Midbrain (tissue), 1 donor: ENCODE measurements around the gene SIPA1L2.

Experiments
- DNase-seq: peaks from one replicate; lab custom pipeline; 2025; lab: John Stamatoyannopoulos, UW

The SIPA1L2 gene, protein sequence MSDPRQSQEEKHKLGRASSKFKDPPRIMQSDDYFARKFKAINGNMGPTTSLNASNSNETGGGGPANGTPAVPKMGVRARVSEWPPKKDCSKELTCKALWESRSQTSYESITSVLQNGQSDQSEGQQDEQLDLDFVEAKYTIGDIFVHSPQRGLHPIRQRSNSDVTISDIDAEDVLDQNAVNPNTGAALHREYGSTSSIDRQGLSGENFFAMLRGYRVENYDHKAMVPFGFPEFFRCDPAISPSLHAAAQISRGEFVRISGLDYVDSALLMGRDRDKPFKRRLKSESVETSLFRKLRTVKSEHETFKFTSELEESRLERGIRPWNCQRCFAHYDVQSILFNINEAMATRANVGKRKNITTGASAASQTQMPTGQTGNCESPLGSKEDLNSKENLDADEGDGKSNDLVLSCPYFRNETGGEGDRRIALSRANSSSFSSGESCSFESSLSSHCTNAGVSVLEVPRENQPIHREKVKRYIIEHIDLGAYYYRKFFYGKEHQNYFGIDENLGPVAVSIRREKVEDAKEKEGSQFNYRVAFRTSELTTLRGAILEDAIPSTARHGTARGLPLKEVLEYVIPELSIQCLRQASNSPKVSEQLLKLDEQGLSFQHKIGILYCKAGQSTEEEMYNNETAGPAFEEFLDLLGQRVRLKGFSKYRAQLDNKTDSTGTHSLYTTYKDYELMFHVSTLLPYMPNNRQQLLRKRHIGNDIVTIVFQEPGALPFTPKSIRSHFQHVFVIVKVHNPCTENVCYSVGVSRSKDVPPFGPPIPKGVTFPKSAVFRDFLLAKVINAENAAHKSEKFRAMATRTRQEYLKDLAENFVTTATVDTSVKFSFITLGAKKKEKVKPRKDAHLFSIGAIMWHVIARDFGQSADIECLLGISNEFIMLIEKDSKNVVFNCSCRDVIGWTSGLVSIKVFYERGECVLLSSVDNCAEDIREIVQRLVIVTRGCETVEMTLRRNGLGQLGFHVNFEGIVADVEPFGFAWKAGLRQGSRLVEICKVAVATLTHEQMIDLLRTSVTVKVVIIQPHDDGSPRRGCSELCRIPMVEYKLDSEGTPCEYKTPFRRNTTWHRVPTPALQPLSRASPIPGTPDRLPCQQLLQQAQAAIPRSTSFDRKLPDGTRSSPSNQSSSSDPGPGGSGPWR (N-terminal part only)

GRCh38 chr1:232630047-232630893 is at the start of gene SIPA1L2:
TSS of gene SIPA1L2 (minus strand) at chr1:232630133. CDS start at chr1:232515339, 114,794 bp downstream.
- peak; percentile 97 for DNase-seq

- no peak for DNase-seq
Observed at GRCh38 chr1:232678185-232678886, 48.4 kb upstream of the SIPA1L2 start.

DNA sequence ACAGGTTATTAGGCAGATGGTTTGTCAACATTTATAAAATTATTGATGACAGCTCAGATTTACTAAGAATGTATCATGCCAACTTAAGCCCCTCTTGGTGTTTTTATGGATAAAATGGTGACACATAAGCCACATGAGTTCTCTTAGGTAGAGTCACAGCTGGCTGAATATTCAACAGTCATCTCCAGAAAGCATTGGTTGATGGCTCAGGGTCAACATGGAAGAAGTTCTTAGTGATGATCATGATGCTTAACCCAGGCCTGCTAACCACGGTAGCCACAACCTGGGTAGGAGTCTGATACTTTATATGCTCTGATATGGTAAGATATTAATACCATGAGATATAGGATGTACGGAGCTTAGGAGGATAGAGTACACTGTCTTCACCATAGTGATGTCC is 46.4 kb upstream of the SIPA1L2 start:
- no peak for DNase-seq

GRCh38 chr1:232675898-232676297 is 46.0 kb upstream of the SIPA1L2 start:
- DNase-seq, result no peak

DNA sequence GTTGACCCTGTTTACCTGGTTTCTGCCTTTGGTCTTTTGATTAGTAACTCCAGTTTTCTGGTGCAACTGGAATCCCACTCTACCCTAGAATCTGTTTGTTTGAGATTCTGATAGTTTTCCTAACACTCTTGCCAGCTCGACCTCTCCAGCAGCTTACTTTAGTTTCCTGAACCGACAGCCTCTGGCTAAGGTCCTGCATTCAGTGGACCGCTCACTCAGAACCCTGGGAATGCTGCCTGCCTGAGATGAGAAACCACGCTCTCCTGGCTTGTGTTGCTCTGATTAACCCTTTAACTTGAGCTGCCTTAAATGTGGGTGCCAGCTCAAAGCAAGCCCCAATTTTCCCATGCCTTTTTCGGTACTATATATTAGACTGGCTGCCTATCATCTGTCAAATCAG is 45.3 kb upstream of the SIPA1L2 start:
- no peak for DNase-seq

- DNase-seq, result no peak
Observed at GRCh38 chr1:232673256-232673655, 43.3 kb upstream of the SIPA1L2 start.

GRCh38 chr1:232669981-232670747 is 40.2 kb upstream of the SIPA1L2 start:
- no peak for DNase-seq

- DNase-seq, result no peak
Observed at GRCh38 chr1:232667778-232668165, 37.8 kb upstream of the SIPA1L2 start.

DNA sequence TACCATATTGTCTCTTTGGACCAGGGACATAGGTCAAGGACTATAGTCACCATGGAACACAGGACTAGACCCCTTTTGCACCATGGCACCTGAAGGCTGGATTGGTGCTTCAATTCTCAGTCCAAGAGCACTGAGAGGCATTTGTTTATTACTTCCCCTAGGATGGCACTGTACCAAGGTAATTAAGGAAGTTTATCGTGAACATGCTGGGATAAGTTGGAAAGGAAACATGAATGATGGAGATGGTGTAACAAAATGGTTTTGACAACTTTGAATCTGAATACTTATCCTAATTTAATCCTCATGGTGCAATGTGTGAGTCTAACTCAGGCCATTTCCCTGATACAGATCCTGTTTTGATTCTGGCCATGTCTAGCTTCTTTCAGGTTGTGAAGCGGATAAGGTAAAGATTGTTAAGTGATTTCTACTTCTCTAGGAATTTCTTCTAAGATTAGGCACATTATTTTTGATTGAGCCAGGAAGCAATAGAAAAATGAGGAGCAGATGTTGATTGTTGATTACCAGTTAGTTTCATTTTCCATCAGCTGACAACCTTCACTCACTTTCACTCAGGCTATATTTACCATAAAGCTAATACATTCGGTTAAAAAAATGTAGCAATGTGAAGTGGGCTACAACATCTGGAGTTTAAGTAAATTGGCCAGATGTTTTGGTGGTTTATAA is 37.3 kb upstream of the SIPA1L2 start:
- no peak for DNase-seq

GRCh38 chr1:232664844-232665777 is 35.2 kb upstream of the SIPA1L2 start:
- no peak for DNase-seq

DNA sequence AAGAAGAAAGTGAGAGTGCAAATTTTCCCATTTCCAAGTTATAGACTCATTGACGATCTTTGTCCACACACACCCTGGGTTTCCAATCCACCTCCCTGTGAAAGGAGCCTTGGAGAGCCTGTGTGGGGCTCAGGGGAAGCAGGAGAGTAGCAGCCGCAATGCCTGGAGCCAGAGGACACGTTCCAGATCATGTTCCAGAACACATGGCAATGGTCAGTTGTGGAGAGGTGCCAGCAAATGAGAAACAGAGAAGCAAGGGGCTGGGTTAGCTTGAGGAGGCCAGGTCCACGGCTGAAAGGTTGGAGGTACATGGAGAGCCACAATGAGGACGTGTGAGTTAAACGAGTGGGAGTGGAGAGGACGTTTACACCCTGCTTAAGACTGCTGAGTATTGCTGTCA is 33.0 kb upstream of the SIPA1L2 start:
- no peak for DNase-seq

DNA sequence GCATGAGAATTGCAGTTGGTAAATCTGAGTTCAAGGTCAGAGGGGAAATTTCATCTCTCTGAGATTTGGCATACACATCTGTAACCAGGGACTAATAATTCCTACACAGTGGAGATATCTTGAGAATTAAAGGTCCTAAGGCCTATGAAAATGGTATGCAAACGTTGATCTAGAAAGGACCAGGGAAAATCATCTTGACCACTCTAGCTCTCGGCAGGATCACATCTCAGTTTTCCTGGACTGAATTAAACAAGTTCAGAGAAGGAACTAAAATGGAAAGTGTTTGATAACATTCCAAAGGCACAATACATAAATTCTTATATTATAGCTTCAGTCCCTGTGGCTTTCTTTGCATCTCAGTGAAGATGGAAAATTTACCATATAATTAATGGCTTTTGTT is 28.5 kb upstream of the SIPA1L2 start:
- no peak for DNase-seq

DNA sequence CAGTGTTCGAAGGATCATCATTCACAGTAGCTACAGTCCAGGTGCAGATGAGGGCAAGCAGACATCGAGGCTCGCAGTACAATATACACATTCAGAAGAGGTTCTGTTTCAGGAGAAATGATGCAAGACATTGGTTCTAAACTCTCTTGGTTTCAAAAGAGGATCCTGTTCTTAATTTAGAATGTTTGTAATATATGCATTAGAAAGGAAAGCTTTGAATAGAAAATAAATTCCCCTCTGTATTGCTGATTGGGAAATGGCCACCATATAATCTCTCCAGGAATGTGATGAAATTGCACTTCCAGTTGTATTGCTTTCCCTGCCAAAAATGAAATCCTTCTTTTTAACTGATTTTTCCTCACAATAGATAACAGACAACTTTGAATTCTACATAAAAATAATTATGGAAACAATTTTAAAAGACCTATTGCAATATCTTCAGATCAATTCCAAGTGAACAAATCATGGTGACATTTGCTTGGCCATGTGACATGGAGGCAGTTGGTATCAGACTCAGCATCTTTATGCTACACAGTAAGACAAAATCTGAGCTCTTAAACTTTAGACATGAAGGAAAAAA is 27.6 kb upstream of the SIPA1L2 start:
- DNase-seq, result no peak

- DNase-seq, result no peak
Observed at GRCh38 chr1:232655746-232656085, 25.8 kb upstream of the SIPA1L2 start.

- DNase-seq, result no peak
Observed at GRCh38 chr1:232655028-232655745, 25.3 kb upstream of the SIPA1L2 start.

- DNase-seq, result no peak
Observed at GRCh38 chr1:232653789-232654188, 23.9 kb upstream of the SIPA1L2 start.

- DNase-seq, result no peak
Observed at GRCh38 chr1:232650845-232651244, 20.9 kb upstream of the SIPA1L2 start.
